ENCODE results near the gene KCNJ5.

- TF ChIP-seq CTCF (IDR thresholded peaks at IDR 0.05; ENCODE audit: borderline replicate concordance, extremely low read depth, low read length, poor library complexity, severe bottlenecking) (peak; percentile 49), EZH2 (IDR thresholded peaks at IDR 0.05; ENCODE audit: borderline replicate concordance, low read depth, low read length, severe bottlenecking) (no peak)
Observed at GRCh38 chr11:128886406-128887124, 4.6 kb upstream of the KCNJ5 start.
